Measurements from ENCODE around the gene FERMT3.

Gene FERMT3

GRCh38 chr11:64260147-64260708 lies 53.7 kb downstream of the FERMT3 start:
- no peak for TF ChIP-seq FOXP2 (optimal IDR thresholded peaks at IDR 0.05; ENCODE audit: borderline replicate concordance, extremely low read depth, extremely low read length, insufficient read depth)
- TF ChIP-seq TAF1 (IDR thresholded peaks at IDR 0.05; ENCODE audit: borderline replicate concordance, insufficient read depth, low read length), result no peak
- no peak for TF ChIP-seq REST (IDR thresholded peaks at IDR 0.05; ENCODE audit: insufficient read depth in 1 of 2, low read depth in 2 of 2, low read length in 2 of 2)
- no peak for TF ChIP-seq POLR2AphosphoS5 (IDR thresholded peaks at IDR 0.05; ENCODE audit: low read depth, low read length)
- no peak for TF ChIP-seq SIN3A (IDR thresholded peaks at IDR 0.05; ENCODE audit: borderline replicate concordance, insufficient read depth, low read length)

- TF ChIP-seq TAF1 (IDR thresholded peaks at IDR 0.05; ENCODE audit: borderline replicate concordance, insufficient read depth, low read length) (no peak), SIN3A (IDR thresholded peaks at IDR 0.05; ENCODE audit: borderline replicate concordance, insufficient read depth, low read length) (no peak), FOXP2 (optimal IDR thresholded peaks at IDR 0.05; ENCODE audit: borderline replicate concordance, extremely low read depth, extremely low read length, insufficient read depth) (no peak), REST (IDR thresholded peaks at IDR 0.05; ENCODE audit: insufficient read depth in 1 of 2, low read depth in 2 of 2, low read length in 2 of 2) (no peak), POLR2AphosphoS5 (IDR thresholded peaks at IDR 0.05; ENCODE audit: low read depth, low read length) (no peak)
These were observed 55.1 kb downstream of the FERMT3 start for GRCh38 chr11:64261556-64262080.

- TF ChIP-seq FOXP2 (optimal IDR thresholded peaks at IDR 0.05; ENCODE audit: borderline replicate concordance, extremely low read depth, extremely low read length, insufficient read depth) (no peak), TAF1 (IDR thresholded peaks at IDR 0.05; ENCODE audit: borderline replicate concordance, insufficient read depth, low read length) (no peak), SIN3A (IDR thresholded peaks at IDR 0.05; ENCODE audit: borderline replicate concordance, insufficient read depth, low read length) (no peak), POLR2AphosphoS5 (IDR thresholded peaks at IDR 0.05; ENCODE audit: low read depth, low read length) (no peak), REST (IDR thresholded peaks at IDR 0.05; ENCODE audit: insufficient read depth in 1 of 2, low read depth in 2 of 2, low read length in 2 of 2) (no peak)
These were observed 55.9 kb downstream of the FERMT3 start for GRCh38 chr11:64262271-64263002.

- TF ChIP-seq REST (IDR thresholded peaks at IDR 0.05; ENCODE audit: insufficient read depth in 1 of 2, low read depth in 2 of 2, low read length in 2 of 2) (no peak), SIN3A (IDR thresholded peaks at IDR 0.05; ENCODE audit: borderline replicate concordance, insufficient read depth, low read length) (no peak), FOXP2 (optimal IDR thresholded peaks at IDR 0.05; ENCODE audit: borderline replicate concordance, extremely low read depth, extremely low read length, insufficient read depth) (no peak), TAF1 (IDR thresholded peaks at IDR 0.05; ENCODE audit: borderline replicate concordance, insufficient read depth, low read length) (no peak), POLR2AphosphoS5 (IDR thresholded peaks at IDR 0.05; ENCODE audit: low read depth, low read length) (no peak)
These were observed 56.8 kb downstream of the FERMT3 start for GRCh38 chr11:64263021-64263946.
